Suppressor macrophage treated with lipopolysaccharide for 4 hours (primary cell): ENCODE results near the gene CPT1B.

Experiments
- DNase-seq: peaks from one replicate; pipeline ENCODE4 v3.0.0-alpha.2; 2020

CPT1B gene

GRCh38 chr22:50544078-50544745 is 34.0 kb downstream of the CPT1B start:
- DNase-seq: peak; percentile 86

GRCh38 chr22:50542416-50542927 is 35.8 kb downstream of the CPT1B start:
- DNase-seq: peak; percentile 97

- peak; percentile 96 for DNase-seq
Measured at GRCh38 chr22:50541667-50542026, 36.6 kb downstream of the CPT1B start.

- peak; percentile 55 for DNase-seq
Measured at GRCh38 chr22:50540381-50540780, 37.8 kb downstream of the CPT1B start.

- no peak for DNase-seq
Measured at GRCh38 chr22:50537765-50538164, 40.5 kb downstream of the CPT1B start.

- DNase-seq: no peak
Measured at GRCh38 chr22:50536226-50536625, 42.0 kb downstream of the CPT1B start.

- no peak for DNase-seq
Measured at GRCh38 chr22:50535113-50535512, 43.1 kb downstream of the CPT1B start.

GRCh38 chr22:50533856-50534711 is 44.1 kb downstream of the CPT1B start:
- DNase-seq: peak; percentile 78

- DNase-seq: peak; percentile 65
Measured at GRCh38 chr22:50532824-50533796, 45.1 kb downstream of the CPT1B start.

GRCh38 chr22:50531962-50532674 is 46.1 kb downstream of the CPT1B start:
- peak; percentile 84 for DNase-seq

- DNase-seq: peak; percentile 91
Measured at GRCh38 chr22:50531546-50531961, 46.7 kb downstream of the CPT1B start.

- peak; percentile 97 for DNase-seq
Measured at GRCh38 chr22:50530877-50531545, 47.2 kb downstream of the CPT1B start.

- DNase-seq: no peak
Measured at GRCh38 chr22:50530580-50530876, 47.7 kb downstream of the CPT1B start.

GRCh38 chr22:50529897-50530579 is 48.2 kb downstream of the CPT1B start, which contains the start of gene TYMP:
TYMP (minus strand) TSS chr22:50530012; CDS start chr22:50529709, 303 bp downstream.
- DNase-seq: peak; percentile 95

- DNase-seq: peak; percentile 73
Measured at GRCh38 chr22:50529416-50529896, 48.8 kb downstream of the CPT1B start.

- DNase-seq: peak; percentile 31
Measured at GRCh38 chr22:50528682-50529415, 49.4 kb downstream of the CPT1B start.

GRCh38 chr22:50527921-50528681 is 50.1 kb downstream of the CPT1B start:
- peak; percentile 34 for DNase-seq

- DNase-seq: peak; percentile 72
Measured at GRCh38 chr22:50526834-50527801, 51.1 kb downstream of the CPT1B start.
